GM12892 (cell line): ENCODE measurements around the gene MALRD1.

ENCODE experiments used
- POLR2A ChIP-seq: IDR thresholded peaks from 2 replicates; pipeline ENCODE4 v1.6.1; 2011; ENCODE audit warnings: low read depth, low read length, control low read depth
- POLR2AphosphoS5 ChIP-seq: IDR thresholded peaks from 2 replicates; pipeline ENCODE4 v1.6.1; 2011; ENCODE audit warnings: low read depth, low read length, control low read depth
- TAF1 ChIP-seq: IDR thresholded peaks from 2 replicates; pipeline ENCODE4 v1.6.1; 2011; ENCODE audit warnings: low read depth, mild to moderate bottlenecking, control low read depth, low read length, borderline replicate concordance

- TF ChIP-seq POLR2A (no peak), POLR2AphosphoS5 (no peak), TAF1 (no peak)
Observed at GRCh38 chr10:19071946-19072345, 23.3 kb downstream of the MALRD1 start.
